ENCODE results near the gene INTS11. TPM values are rescaled to one million over a fixed set of nuclear protein-coding genes. Genes with fewer than 3 reads are reported as not detected.

INTS11 gene
- total and polyA plus RNA-seq, 2 of the 13 experiments (the other 11 are each of a cell fraction or from before 2014, with no cell fraction given), result 52.8 to 94.8 TPM

- TF ChIP-seq MIXL1 (CRISPR knock-in tag; IDR thresholded peaks at IDR 0.05), result no peak
- TF ChIP-seq ONECUT2 (CRISPR knock-in tag; IDR thresholded peaks at IDR 0.05), result no peak
- no peak for TF ChIP-seq ZNF775 (CRISPR knock-in tag; IDR thresholded peaks at IDR 0.05; ENCODE audit: borderline replicate concordance)
- TF ChIP-seq ZNF512 (CRISPR knock-in tag; IDR thresholded peaks at IDR 0.05), result no peak
- TF ChIP-seq RAD21 (CRISPR knock-in tag; IDR thresholded peaks at IDR 0.05), result no peak
- TF ChIP-seq XRCC5 (optimal IDR thresholded peaks at IDR 0.05; ENCODE audit: low read length), result no peak
- TF ChIP-seq ARNT (IDR thresholded peaks at IDR 0.05), result no peak
- TF ChIP-seq GFI1 (CRISPR knock-in tag; IDR thresholded peaks at IDR 0.05; ENCODE audit: borderline replicate concordance), result no peak
- no peak for TF ChIP-seq ZBTB10 (CRISPR knock-in tag; IDR thresholded peaks at IDR 0.05; ENCODE audit: borderline replicate concordance)
- TF ChIP-seq NR2C2 (CRISPR knock-in tag; IDR thresholded peaks at IDR 0.05; ENCODE audit: borderline replicate concordance), result no peak
- TF ChIP-seq ZNF543 (CRISPR knock-in tag; IDR thresholded peaks at IDR 0.05), result no peak
- peak; percentile 20; the same call in 1 of the 2 replicates for TF ChIP-seq EEA1 (CRISPR knock-in tag; IDR thresholded peaks at IDR 0.05; ENCODE audit: borderline replicate concordance)
- TF ChIP-seq HDAC6 (IDR thresholded peaks at IDR 0.05; ENCODE audit: low read depth, low read length), result no peak
- no peak for TF ChIP-seq ZNF432 (CRISPR knock-in tag; IDR thresholded peaks at IDR 0.05; ENCODE audit: borderline replicate concordance)
- TF ChIP-seq GMEB1 (CRISPR knock-in tag; IDR thresholded peaks at IDR 0.05; ENCODE audit: borderline replicate concordance), result no peak
- TF ChIP-seq IKZF5 (CRISPR knock-in tag; IDR thresholded peaks at IDR 0.05), result no peak
- TF ChIP-seq NFE2L2 (IDR thresholded peaks at IDR 0.05; ENCODE audit: low read length), result no peak
- no peak for TF ChIP-seq ZNF276 (CRISPR knock-in tag; IDR thresholded peaks at IDR 0.05; ENCODE audit: low read depth)
- no peak for TF ChIP-seq ZNF10 (CRISPR knock-in tag; IDR thresholded peaks at IDR 0.05; ENCODE audit: borderline replicate concordance, low read depth)
- TF ChIP-seq KDM3A (CRISPR knock-in tag; IDR thresholded peaks at IDR 0.05; ENCODE audit: low read depth), result no peak
- TF ChIP-seq MIER3 (CRISPR knock-in tag; IDR thresholded peaks at IDR 0.05; ENCODE audit: borderline replicate concordance), result no peak
Observed at GRCh38 chr1:1348420-1349255, 24.2 kb upstream of the INTS11 start (continued).
